Measurements from ENCODE around the gene PGPEP1.

Gene PGPEP1

DNA sequence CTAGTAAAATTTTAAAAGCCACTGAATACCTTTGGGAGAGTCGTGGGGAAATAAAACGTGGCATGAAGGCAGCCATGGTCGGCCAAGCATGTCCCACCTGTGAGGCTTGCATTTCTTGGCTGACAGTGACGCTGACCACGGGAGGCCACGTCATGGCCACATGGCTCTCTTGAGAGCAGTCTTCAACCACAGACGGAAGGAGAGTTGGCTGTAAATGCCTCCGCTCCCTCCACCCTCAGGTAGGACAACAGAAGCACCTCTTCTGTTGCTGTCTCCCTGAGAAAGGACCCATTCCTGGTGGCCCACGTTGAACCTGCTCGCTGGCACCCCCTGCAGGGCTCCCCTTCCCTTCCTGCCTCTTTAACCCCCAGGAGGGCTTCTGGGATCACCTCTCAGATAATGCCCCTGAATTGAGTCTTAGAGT, 67.7 kb downstream of the PGPEP1 start:
- H4K20me1 ChIP-seq (ENCODE audit: insufficient read depth, low read length), result no peaks in the 10 kb centered on the region
- peak overlapping the region; percentile 25 for H3K27ac ChIP-seq (ENCODE audit: low read length)
- no peaks in the 10 kb centered on the region for H3K36me3 ChIP-seq (replicated peaks; ENCODE audit: low read depth, low read length)
- H3K4me3 ChIP-seq (ENCODE audit: low read length), result peak overlapping the region; percentile 44
- no peaks in the 10 kb centered on the region for H3K79me2 ChIP-seq (ENCODE audit: low read length)
- peaks cover 24% of the 10 kb centered on the region for H3K4me1 ChIP-seq (ENCODE audit: low read length)
- peaks cover 15% of the 10 kb centered on the region for H3K27me3 ChIP-seq (ENCODE audit: low read depth, low read length)
- peak overlapping the region; percentile 65 for H3K4me2 ChIP-seq (ENCODE audit: low read length)
- no peaks in the 10 kb centered on the region for H3K9me3 ChIP-seq (ENCODE audit: insufficient read depth, low read length)
- H3K9ac ChIP-seq (ENCODE audit: low read length), result peak overlapping the region; percentile 13; the same call in 1 of the 2 replicates
- H2AFZ ChIP-seq (ENCODE audit: low read depth, low read length), result peak overlapping the region; percentile 43
- no peak for TF ChIP-seq EZH2phosphoT487 (IDR thresholded peaks at IDR 0.05; ENCODE audit: low read depth)
- peak; percentile 83 for TF ChIP-seq CTCF (IDR thresholded peaks at IDR 0.05; ENCODE audit: low read depth, low read length)

GRCh38 chr19:18412610-18413239, 72.3 kb downstream of the PGPEP1 start:
- Histone ChIP-seq H3K4me3 (ENCODE audit: low read length) (no peak overlapping the region), H3K27ac (ENCODE audit: low read length) (no peak overlapping the region)

GRCh38 chr19:18414504-18415177, 74.2 kb downstream of the PGPEP1 start:
- Histone ChIP-seq H3K4me1 (ENCODE audit: low read length) (peaks cover 5% of the 10 kb centered on the region), H3K9me3 (ENCODE audit: insufficient read depth, low read length) (no peaks in the 10 kb centered on the region), H2AFZ (ENCODE audit: low read depth, low read length) (no peak overlapping the region), H3K4me2 (ENCODE audit: low read length) (no peak overlapping the region), H3K36me3 (replicated peaks; ENCODE audit: low read depth, low read length) (no peaks in the 10 kb centered on the region), H4K20me1 (ENCODE audit: insufficient read depth, low read length) (no peaks in the 10 kb centered on the region), H3K9ac (ENCODE audit: low read length) (no peak overlapping the region), H3K27ac (ENCODE audit: low read length) (no peak overlapping the region), H3K4me3 (ENCODE audit: low read length) (no peak overlapping the region), H3K27me3 (ENCODE audit: low read depth, low read length) (peaks cover 41% of the 10 kb centered on the region), H3K79me2 (ENCODE audit: low read length) (peaks cover 3% of the 10 kb centered on the region; the same call in 1 of the 2 replicates)
- no peak for TF ChIP-seq CTCF (IDR thresholded peaks at IDR 0.05; ENCODE audit: low read depth, low read length)
- TF ChIP-seq EZH2phosphoT487 (IDR thresholded peaks at IDR 0.05; ENCODE audit: low read depth), result no peak

More at GRCh38 chr19:18412610-18413239, 72.3 kb downstream of the PGPEP1 start:
- Histone ChIP-seq H3K9ac (ENCODE audit: low read length) (no peak overlapping the region), H3K4me1 (ENCODE audit: low read length) (peaks cover 7% of the 10 kb centered on the region), H3K79me2 (ENCODE audit: low read length) (no peaks in the 10 kb centered on the region), H2AFZ (ENCODE audit: low read depth, low read length) (no peak overlapping the region), H3K9me3 (ENCODE audit: insufficient read depth, low read length) (no peaks in the 10 kb centered on the region), H3K4me2 (ENCODE audit: low read length) (no peak overlapping the region), H3K27me3 (ENCODE audit: low read depth, low read length) (peaks cover 41% of the 10 kb centered on the region), H4K20me1 (ENCODE audit: insufficient read depth, low read length) (no peaks in the 10 kb centered on the region), H3K36me3 (replicated peaks; ENCODE audit: low read depth, low read length) (no peaks in the 10 kb centered on the region)
- TF ChIP-seq EZH2phosphoT487 (IDR thresholded peaks at IDR 0.05; ENCODE audit: low read depth) (no peak), CTCF (IDR thresholded peaks at IDR 0.05; ENCODE audit: low read depth, low read length) (no peak)

DNA sequence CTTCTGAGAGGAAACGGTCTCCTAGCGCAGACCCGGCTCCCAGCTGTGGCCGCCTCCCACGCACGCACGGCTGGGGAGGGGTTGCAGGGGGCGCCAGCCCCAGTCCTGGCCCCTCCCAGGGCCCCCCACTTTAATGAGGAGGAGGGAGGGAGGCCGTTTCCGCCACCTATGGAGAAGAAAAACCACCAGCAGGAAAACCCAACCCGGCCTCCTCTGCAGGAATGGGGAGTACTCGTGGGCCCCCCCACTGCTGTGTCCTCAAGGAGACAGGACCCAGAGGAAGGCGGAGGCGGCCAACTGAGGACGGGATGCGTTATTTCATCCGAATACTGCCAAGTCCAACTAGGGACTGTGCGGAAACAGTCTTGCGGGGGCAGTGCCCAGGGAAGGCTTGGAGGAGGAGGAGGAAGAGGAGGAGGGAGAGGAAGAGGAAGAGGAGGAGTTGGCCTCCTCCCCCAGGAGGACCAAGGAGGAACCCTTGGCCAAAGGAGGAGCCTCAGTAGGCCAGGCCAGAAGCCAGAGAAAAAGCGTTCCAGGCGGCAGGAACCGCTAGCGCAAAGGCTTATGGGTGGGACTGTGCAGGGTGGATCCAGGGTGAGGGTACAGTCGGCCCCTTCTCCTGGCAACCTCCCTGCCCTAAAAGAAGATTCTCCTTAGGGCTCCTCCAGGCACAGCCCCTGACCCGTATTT, 74.9 kb downstream of the PGPEP1 start:
- peaks cover 41% of the 10 kb centered on the region for H3K27me3 ChIP-seq (ENCODE audit: low read depth, low read length)
- H3K9ac ChIP-seq (ENCODE audit: low read length), result no peak overlapping the region
- H4K20me1 ChIP-seq (ENCODE audit: insufficient read depth, low read length), result peaks cover 2% of the 10 kb centered on the region; the same call in 1 of the 2 replicates
- H3K4me2 ChIP-seq (ENCODE audit: low read length), result peak overlapping the region; percentile 10
- H3K4me3 ChIP-seq (ENCODE audit: low read length), result no peak overlapping the region
- no peak overlapping the region for H2AFZ ChIP-seq (ENCODE audit: low read depth, low read length)
- H3K4me1 ChIP-seq (ENCODE audit: low read length), result peaks cover 7% of the 10 kb centered on the region
- no peak overlapping the region for H3K27ac ChIP-seq (ENCODE audit: low read length)
- H3K36me3 ChIP-seq (replicated peaks; ENCODE audit: low read depth, low read length), result no peaks in the 10 kb centered on the region
- TF ChIP-seq CTCF (IDR thresholded peaks at IDR 0.05; ENCODE audit: low read depth, low read length) (no peak), EZH2phosphoT487 (IDR thresholded peaks at IDR 0.05; ENCODE audit: low read depth) (no peak)
- H3K79me2 ChIP-seq (ENCODE audit: low read length), result peaks cover 10% of the 10 kb centered on the region
- H3K9me3 ChIP-seq (ENCODE audit: insufficient read depth, low read length), result no peaks in the 10 kb centered on the region
